GM19043 (cell line): ENCODE measurements around the gene ADAMTSL2.

Experiments
- ATAC-seq: cut with Tn5 transposase; IDR thresholded peaks from one replicate; pipeline ENCODE4 v1.9.1; 2021; ENCODE audit warnings: low read depth; ENCODE audit not compliant: unreplicated experiment

ADAMTSL2 gene

DNA sequence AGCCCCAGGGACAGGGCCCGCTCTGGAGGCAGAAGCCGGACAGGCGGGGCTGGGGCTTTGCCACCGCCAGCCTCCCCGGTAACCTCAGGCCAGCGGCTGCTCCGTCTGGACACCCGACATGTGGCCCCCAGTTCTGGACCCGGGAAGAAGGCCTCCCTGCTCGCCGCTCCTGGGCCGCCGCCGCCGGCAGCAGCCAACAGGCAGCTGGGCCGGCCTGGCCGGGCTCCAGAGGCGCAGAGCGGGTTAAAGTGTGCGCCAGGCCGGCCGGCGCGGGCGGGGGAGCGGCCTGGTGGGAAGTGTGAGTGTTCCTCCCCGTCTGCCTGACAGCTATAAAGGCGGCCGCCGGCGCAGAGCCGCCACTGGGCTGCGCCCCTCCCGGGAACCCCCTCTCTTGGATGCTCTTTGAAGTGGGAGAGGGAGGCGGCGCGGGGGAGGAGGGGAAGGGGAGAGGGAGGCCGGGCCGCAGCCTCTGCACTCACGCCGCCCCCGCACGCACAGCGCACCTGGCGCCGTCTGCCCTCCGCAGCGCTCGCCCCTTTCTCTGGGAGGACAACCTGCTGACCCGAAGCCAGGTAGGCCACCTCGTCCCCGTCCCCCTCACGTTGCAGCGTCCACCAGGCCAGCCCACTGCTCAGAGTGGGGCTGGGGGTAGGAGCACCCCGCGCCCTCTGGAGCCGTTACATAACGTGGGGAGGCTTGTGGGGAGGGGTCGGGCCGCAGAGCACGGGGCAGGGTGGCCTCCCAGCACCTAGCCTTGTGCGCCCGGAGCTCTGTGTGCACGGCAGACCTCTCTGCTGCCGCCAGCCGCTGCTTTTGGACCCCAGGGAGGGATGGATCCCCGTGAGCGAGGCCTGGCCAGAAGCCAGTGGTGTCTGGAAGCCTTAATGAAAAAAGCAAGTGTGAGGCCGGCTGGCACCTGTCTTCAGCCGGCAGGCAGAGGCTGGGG is at the start of gene ADAMTSL2:
Gene ADAMTSL2 (plus strand): TSS at position 359 of the 946 bp plus-strand sequence. CDS start 2,009 bp downstream, outside the sequence.
- no peak for ATAC-seq

DNA sequence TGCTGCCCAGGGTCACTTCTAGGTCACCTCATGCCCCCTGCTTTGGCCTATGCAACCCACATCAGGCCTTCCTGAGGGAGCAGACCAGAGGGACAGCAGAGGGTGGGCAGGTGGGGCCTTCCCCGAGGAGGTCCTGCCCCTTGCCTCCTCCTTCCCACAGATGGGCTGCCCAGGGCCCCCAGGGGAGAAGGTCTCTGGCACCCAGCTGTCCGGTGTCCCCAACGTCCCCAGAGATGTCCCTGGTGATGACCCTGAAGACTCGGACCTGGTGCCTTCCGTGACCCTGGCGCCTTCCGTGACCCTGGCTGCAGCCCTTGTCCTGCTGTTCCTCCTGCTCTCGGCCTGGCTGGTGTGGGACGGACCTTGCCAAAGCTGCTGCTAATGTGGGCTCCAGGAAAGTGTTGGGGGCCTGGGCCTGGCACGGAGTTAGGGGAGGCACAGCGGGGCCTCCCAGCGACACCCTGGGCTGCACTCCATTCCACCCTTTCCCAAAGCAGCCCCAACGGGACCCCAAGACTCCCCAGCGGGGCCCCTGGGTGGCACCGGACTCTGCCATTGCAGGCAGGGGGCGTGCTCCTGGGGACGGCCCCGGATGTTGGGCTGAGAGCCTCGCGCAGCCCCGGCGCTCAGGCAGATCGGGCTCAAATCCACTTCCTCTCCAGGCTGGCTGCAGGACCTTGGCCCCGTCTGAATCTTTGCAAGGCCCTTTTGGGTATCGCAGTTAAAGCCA is 48.8 kb upstream of the ADAMTSL2 start:
- no peak for ATAC-seq

DNA sequence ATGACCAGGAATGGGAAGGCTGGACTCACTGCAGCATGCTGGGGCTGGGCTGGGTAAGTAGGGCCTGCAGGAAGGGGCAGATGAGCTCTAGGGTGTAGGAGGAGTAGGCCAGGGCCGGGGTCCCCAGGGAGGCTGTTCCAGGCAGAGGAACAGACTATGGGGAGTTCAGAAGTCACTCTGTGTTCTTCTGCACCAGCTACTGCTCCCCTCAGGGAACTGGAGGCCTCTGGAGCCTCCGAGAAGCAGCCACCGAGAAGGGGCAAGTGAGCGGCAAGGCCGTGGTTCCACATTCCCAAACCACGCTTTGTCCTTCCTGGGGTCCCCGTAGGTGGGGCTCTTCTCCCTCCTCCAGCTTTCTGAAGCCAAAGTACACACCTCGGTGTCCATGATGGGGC is 47.2 kb upstream of the ADAMTSL2 start:
- no peak for ATAC-seq

DNA sequence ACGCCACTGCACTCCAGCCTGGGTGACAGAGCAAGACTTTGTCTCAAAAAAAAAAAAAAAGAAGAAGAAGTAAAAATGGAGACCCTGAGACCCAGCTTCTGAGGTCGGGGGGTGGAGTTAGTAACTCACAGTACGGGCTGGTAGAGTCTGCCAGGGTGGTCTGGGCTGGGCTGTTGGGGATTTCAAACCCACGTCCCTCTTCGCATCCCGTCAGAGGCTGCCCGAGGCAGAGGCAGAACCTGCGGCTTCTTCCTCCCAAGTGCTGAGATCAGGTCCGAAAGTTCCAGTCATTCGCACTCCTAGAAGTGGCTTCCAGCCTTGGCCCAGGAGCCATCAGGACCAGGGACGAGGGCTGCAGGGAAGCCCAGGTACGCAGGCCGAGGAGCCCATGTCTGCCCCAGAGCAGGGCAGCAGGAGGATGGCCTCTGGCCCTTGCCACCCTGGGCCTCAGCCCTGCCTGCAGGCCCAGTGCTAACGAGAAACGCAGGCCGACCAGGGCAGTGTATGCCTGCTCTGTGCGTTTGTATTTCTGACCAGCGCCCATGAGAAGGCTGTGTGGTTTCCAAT is 45.7 kb upstream of the ADAMTSL2 start:
- ATAC-seq: no peak

DNA sequence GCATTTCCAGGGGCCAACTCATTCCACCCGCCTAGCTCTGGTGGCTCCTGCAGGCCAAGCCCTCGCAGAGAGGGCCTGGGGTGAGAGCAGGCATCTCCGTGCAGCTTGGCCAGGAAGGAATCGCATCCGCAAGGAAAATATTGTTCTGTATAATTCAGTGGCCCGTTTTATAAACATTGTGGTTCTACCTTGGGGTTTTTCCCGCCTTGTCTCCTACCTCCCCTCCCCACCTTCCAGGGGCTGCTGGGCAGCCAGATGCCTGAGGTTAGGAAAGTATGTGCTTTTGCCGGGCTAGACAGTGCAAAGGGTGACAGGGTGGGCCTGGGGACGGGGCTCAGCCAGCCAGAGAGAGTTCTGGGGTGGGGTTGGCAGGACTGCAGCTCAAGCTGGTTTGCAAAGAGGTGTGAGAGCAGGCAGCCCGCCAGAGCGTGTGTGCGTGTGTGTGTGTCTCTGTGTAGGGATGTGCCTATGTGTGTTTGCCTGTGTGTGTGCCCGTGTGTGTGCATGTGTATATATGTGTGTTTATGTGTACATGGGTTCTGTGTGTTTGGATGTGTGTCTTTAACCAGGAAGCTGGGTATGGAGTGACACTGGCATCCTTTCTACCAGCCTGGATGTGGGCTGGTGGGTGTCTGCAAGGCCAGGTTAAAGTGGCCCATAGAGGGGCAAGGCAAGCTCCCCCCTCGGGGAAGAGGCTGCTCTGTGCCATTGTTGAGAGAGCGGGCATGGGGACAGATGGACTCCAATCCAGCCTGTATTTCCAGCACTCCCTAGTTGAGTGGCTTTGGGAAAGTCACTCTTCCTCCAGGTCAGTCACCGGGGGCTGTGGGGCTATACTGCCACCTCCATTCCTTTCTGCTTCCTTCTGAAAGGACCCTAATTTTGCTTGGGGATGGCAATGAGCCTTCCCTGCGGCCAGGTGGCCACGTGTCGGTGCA is 45.0 kb upstream of the ADAMTSL2 start:
- ATAC-seq: no peak

DNA sequence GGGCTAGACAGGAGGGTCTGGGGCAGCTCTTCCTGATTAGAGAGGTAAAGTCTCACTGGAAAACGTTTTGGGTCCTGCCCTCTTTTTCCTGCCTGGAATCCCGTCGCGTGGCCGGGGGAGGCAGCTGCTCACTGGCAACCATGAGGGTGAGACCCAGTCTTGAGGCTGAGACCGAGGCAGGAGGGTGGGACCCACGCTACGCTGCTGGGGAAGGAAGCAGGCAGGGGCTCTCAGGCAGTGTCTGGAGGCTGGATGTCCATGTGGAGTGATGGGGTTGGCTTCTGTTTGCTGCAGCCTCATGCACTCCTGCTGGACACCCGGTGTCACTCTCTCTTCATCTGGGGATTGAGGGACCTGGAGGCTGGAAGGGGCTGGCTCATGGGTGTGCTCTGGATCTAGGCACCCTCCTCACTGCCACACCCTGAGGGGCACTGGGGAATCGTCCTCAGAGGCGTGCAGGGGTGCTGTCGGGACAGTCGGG is 44.3 kb upstream of the ADAMTSL2 start:
- ATAC-seq: no peak

DNA sequence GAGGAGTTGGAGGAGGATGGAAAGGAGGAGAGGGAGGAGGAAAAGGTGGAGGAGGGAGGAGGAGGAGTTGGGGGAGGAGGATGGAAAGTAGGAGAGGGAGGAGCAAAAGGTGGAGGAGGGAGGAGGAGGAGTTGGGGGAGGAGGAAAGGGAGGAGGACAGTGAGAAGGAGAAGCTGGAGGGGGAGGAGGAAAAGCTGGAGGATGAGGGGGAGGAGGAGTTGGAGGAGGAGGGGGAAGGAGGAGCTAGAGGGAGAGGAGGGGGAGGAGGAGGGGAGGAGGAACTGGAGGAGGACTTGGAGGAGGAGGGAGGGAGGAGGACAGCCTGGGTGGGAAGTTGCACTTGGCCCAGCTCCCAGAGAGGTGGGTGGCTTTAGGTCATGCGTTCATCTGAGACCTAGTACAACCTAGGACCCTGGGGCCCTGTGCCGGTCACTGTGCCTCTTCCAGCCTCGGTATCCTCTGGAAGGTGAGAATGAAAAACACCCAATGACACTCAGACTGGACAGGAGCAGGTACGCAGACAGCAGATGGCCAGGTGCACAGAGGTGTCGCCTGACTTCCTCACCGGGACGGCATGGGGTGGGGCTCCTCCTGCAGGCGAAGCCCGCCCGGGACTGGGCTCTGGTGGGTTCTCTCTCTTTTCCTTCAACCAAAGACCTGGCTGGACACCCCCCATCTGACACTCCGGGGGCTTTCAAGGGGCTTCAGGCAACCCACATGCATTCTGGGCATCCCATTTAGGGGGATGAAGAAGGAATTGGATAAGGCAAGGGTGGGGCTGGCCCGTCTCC is 43.4 kb upstream of the ADAMTSL2 start:
- ATAC-seq: no peak

DNA sequence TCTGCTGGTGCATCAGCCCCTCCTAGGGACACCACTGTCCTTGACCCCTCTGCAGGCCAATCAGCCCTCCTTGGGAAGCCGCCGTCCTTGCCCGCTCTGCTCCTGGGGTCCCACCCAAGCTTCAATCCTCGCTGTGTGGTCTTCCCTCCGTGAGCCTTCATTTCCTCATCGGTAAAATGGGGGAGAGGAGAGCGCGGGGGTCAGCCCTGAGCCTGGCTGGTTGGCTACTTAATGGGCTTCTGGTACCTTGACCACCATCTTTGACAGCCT is 42.9 kb upstream of the ADAMTSL2 start:
- ATAC-seq: no peak

DNA sequence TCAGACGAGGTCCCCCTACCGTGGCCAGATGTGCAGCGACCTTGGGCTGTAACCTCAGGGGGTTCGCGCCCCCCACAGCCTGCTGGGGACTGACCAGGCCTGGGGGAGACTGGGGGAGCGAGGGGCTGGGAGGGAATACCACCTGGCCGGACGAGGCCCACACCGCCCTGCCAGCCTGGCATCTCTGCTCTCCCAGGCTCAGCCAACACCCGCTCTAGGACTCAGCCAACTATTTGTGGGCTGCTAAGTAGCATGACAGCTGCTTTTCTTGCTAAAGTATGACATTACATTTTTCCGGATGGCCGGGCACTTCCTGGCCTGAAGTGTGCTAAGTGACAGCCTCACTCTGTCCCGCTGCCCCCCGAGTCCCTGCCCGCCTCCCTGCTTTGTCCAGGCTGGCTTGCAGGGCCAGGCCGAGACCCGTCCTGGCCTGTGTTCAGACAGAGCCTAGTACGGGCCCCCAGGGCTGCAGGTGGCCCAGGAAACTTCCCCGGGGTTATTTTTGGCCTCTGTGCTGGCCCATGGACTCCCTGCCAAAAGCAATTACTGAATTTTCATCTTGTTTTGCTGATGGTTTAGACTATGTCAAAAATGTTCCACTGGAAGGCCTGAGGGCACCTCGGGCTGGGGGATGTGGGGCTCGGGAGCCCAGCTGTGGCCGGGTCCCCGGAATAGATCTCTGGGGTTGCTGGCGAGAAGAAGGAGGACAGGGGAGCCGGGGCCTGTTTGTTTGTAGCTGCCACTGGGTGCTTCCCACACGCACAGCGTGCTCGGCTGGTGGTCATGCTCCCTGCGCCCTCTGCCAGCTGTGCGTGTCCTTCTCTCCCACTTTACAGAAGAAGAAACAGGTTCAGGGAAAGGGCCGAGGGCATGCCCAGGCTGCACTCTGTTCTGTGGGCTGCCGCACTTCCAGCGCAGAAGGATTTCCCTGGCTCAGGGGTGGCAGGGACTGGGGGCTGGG is 42.2 kb upstream of the ADAMTSL2 start:
- no peak for ATAC-seq

DNA sequence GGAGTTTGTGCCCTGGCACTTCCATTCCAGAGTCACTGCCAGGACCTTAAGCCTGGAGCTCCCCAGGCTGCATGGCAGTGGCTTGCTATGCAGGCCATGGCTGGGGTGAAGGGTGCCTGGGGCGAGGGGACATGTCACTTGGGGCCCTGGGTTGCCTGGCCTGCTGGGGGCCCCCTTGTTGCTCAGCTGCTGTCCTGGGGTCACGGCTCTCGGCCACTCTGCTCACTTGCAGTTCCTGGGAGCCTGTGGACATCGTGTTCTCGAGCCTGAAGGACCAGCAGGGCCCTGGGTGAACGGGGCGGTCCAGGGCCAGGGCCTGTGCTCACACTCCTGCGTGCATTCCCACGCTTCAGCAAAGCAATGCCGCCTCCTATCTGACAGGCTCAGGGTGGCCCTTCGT is 41.1 kb upstream of the ADAMTSL2 start:
- no peak for ATAC-seq

DNA sequence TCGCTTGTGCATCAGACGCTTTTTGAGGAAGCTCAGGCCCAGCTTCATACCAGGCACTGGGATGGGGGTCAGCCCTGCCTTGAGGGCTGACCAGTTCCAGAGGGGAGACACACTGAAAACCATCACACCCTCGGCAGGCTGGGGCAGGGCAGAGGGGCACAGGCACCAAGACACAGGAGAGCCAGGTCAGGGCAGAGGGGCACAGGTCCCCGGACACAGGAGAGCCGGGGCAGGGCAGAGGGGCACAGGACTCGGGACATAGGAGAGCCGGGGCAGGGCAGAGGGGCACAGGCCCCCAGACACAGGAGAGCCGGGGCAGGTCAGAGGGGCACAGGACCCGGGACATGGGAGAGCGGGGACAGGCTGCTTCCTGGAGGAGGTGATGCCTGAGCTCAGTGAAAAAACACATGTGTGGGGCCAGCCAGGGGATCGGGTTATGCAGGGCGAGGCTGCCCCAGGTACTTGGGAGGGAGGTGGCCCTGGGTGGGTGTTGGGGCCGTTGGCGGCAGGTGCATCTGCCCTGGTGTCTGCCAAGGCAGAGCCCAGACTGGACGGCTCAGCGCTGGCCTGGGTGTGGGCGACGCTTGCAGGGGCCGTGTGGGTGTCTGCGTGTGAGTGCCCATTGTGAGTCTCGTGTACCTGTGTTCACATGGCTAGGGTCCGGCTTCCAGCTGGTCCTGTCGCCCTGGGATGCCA is 40.5 kb upstream of the ADAMTSL2 start:
- no peak for ATAC-seq

DNA sequence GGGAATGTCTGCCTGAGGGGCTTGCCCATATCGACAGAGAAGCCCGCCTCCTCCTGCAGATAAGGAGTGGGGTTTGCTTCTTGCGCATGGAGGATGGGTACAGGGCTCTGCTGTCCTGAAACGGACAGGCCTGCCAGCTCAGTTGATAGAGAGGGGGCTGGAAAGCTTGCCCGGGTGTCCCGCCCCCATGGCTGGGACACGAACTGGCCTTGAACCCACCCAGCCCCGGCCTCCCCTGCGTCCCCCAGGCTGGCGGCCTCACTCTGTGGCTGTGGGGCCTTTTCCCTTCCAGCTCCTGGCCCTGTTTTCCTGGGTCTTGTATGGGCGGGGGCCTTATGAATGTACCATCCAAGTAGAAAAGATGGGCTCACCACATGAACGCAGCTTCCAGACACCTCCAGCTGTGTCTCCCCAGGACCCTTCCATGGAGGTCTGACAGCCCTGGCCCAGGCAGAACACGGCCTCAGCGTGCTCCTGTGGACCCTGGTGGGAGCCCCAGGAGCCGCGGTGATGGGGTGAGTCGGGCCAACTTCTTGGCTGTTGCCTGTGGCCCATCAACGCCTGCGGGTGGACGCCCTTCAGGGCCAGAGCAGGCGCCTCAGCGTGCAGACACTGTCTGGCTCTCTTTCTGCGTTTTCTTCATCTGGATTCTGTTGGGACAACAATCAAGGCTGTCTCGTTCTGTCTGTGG is 39.7 kb upstream of the ADAMTSL2 start:
- ATAC-seq: no peak

DNA sequence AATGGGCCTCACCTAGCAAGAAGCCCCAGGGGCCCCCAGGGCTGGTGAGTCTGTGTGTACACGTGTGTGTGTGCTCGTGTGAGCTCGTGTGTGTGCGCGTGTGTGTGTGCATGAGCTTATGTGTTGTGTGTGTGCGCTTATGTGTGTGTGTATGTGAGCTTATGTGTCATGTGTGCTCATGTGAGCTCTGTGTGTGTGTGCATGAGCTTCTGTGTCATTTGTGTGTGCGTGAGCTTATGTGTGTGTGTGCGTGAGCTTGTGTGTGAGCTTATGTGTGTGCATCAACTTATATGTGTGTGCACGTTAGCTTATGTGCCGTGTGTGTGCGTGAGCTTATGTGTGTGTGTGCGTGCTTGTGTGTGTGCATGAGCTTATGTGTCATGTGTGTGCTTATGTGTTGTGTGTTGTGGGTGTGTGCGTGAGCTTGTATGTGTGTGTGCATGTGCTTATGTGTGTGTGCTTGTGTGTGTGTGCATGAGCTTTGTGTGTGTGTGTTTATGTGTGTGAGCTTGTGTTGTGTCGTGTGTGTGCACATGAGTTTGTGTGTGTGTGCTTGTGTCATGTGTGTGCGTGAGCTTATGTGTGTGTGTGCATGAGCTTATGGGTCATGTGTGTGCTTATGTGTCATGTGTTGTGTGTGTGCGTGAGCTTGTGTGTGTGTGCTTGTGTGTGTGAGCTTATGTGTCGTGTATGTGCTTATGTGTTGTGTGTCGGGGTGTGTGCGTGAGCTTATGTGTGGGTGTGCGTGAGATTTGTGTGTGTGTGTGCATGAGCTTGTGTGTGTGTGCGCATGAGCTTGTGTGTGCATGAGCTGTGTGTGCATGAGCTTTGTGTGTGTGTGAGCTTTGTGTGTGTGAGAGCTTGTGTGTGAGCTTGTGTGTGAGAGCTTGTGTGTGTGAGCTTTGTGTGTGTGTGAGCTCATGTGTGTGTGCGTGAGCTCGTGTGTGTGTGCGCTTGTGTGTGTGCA is 38.9 kb upstream of the ADAMTSL2 start:
- no peak for ATAC-seq

DNA sequence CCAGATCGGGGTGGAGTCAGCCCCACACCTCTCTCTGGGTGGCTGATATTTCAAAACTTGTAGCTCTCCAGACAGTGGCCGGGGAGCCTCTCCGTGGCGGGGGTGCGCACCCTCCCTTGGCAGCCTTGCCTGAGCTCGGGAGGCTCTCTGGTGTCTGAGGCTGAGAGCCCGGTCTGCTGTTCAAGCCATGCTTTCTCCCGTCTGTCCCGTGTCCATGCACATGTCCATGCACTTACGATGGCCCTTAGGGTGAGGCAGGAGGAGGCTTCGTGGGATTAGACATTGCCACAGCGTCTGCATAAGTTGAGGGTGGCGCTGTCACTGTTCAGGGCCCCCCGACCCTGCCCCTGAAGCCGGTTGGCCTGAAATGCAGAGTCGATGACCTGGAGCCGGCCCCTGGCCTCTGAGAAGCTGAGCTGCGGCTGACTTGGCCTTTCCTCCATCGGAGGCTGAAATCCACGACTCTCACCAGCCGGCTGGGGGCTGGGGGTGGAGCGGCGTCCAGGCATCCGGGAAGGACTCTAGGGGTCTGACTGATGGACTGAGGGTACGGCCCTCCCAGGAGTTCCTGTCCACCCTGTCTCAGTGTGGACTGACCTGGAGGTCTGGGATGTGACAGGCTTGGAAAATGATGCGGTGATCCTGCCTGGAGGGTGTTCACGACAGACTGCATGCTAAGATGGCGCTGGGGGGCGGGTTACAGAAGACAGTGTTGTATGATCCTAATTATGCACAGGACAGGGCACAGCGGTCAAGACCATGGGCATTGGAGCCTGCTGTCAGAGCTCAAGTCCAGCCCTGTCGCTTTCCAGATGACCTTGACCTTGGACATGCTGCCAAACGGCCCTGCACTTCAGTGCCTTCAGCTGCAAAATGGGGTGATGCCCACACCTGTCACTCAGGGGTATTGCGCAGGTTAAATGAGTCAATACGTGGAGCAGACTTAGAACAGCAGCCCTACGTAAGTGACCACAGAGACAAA is 37.4 kb upstream of the ADAMTSL2 start:
- ATAC-seq: no peak
